Measurements from ENCODE around the gene HIBCH. TPM values are rescaled to one million over a fixed set of nuclear protein-coding genes. Genes with fewer than 3 reads are reported as not detected.
"Not testable (repeated sequence)": the region's sequence is repeated elsewhere in the genome, so short reads cannot be mapped to it uniquely, and the experiment has no call there.

The HIBCH gene
- total RNA-seq, 3 donors from 2014 or later (not counting 1 experiment from before 2014, with no cell fraction given), result 19.3 to 31.4 (median 21.6) TPM

- ATAC-seq (no peak), DNase-seq (no peak)
- H3K4me1 ChIP-seq (ENCODE audit: control insufficient read depth, insufficient read depth, low read length), result no peaks in the 10 kb centered on the region
- Mint-ChIP-seq H3K27me3 (ENCODE audit: low read depth in 2 of 2) (peaks cover 12 to 13% of the 10 kb centered on the region in 2 donors), H3K27ac (no peak overlapping the region), H3K4me1 (no peaks in the 10 kb centered on the region), H3K9me3 (no peaks in the 10 kb centered on the region), H3K4me3 (no peak overlapping the region), H3K36me3 (no peaks in the 10 kb centered on the region)
- 100% methylated on average over 1 of the region's 2 CpGs for WGBS (ENCODE audit: insufficient coverage)
- H3K27me3 ChIP-seq (ENCODE audit: control insufficient read depth, insufficient read depth, low read length), result no peaks in the 10 kb centered on the region
- intact Hi-C loops (cut with micrococcal nuclease), result no loop called here
- no peak overlapping the region for H3K27ac ChIP-seq (ENCODE audit: low read length)
- no peak for TF ChIP-seq CTCF (IDR thresholded peaks at IDR 0.05)
- H3K36me3 ChIP-seq (ENCODE audit: control insufficient read depth, insufficient read depth, low read length), result no peaks in the 10 kb centered on the region
- no peaks in the 10 kb centered on the region for H3K9me3 ChIP-seq (ENCODE audit: control insufficient read depth, insufficient read depth, low read length)
- no peak overlapping the region for H3K4me3 ChIP-seq (ENCODE audit: low read length)
Observed at GRCh38 chr2:190336420-190336819, 16.8 kb upstream of the HIBCH start.

- H3K4me1 ChIP-seq (ENCODE audit: control insufficient read depth, insufficient read depth, low read length); ATAC-seq; DNase-seq; H3K27ac ChIP-seq (ENCODE audit: low read length); H3K27me3 ChIP-seq (ENCODE audit: control insufficient read depth, insufficient read depth, low read length); H3K4me3 Mint-ChIP-seq; H3K4me1 Mint-ChIP-seq; H3K9me3 Mint-ChIP-seq; H3K9me3 ChIP-seq (ENCODE audit: control insufficient read depth, insufficient read depth, low read length); H3K4me3 ChIP-seq (ENCODE audit: low read length); H3K36me3 Mint-ChIP-seq; H3K36me3 ChIP-seq (ENCODE audit: control insufficient read depth, insufficient read depth, low read length); intact Hi-C loops (cut with micrococcal nuclease); H3K27ac Mint-ChIP-seq: not testable (repeated sequence)
- H3K27me3 Mint-ChIP-seq (ENCODE audit: low read depth in 2 of 2), result peaks cover 14 to 20% of the 10 kb centered on the region in 2 donors
- 98% methylated on average over 4 of the region's 4 CpGs for WGBS (ENCODE audit: insufficient coverage)
Observed at GRCh38 chr2:190335584-190335983, 16.0 kb upstream of the HIBCH start.

- Histone ChIP-seq H3K27ac (ENCODE audit: low read length) (no peak overlapping the region), H3K4me1 (ENCODE audit: control insufficient read depth, insufficient read depth, low read length) (no peaks in the 10 kb centered on the region), H3K27me3 (ENCODE audit: control insufficient read depth, insufficient read depth, low read length) (no peaks in the 10 kb centered on the region), H3K9me3 (ENCODE audit: control insufficient read depth, insufficient read depth, low read length) (no peaks in the 10 kb centered on the region), H3K4me3 (ENCODE audit: low read length) (no peak overlapping the region), H3K36me3 (ENCODE audit: control insufficient read depth, insufficient read depth, low read length) (no peaks in the 10 kb centered on the region)
- Mint-ChIP-seq H3K27ac (no peak overlapping the region), H3K36me3 (no peaks in the 10 kb centered on the region), H3K9me3 (no peaks in the 10 kb centered on the region), H3K4me1 (no peaks in the 10 kb centered on the region), H3K27me3 (ENCODE audit: low read depth in 2 of 2) (peaks cover 18 to 24% of the 10 kb centered on the region in 2 donors), H3K4me3 (no peak overlapping the region)
- TF ChIP-seq CTCF (IDR thresholded peaks at IDR 0.05), result no peak
- intact Hi-C loops (cut with micrococcal nuclease), result no loop called here
- ATAC-seq (no peak), DNase-seq (no peak)
Observed at GRCh38 chr2:190335225-190335559, 15.6 kb upstream of the HIBCH start.

- Mint-ChIP-seq H3K4me3 (no peak overlapping the region), H3K4me1 (no peaks in the 10 kb centered on the region), H3K36me3 (no peaks in the 10 kb centered on the region), H3K27me3 (ENCODE audit: low read depth in 2 of 2) (peaks cover 23 to 29% of the 10 kb centered on the region in 2 donors), H3K27ac (no peak overlapping the region), H3K9me3 (no peaks in the 10 kb centered on the region)
- H3K9me3 ChIP-seq (ENCODE audit: control insufficient read depth, insufficient read depth, low read length), result no peaks in the 10 kb centered on the region
- TF ChIP-seq CTCF (IDR thresholded peaks at IDR 0.05), result no peak
- ATAC-seq (no peak), DNase-seq (no peak)
- intact Hi-C loops (cut with micrococcal nuclease), result no loop called here
- H3K36me3 ChIP-seq (ENCODE audit: control insufficient read depth, insufficient read depth, low read length), result no peaks in the 10 kb centered on the region
- H3K4me1 ChIP-seq (ENCODE audit: control insufficient read depth, insufficient read depth, low read length), result no peaks in the 10 kb centered on the region
- no peak overlapping the region for H3K27ac ChIP-seq (ENCODE audit: low read length)
- no peak overlapping the region for H3K4me3 ChIP-seq (ENCODE audit: low read length)
- no peaks in the 10 kb centered on the region for H3K27me3 ChIP-seq (ENCODE audit: control insufficient read depth, insufficient read depth, low read length)
- 78% methylated on average over 6 of the region's 8 CpGs for WGBS (ENCODE audit: insufficient coverage)
Observed at GRCh38 chr2:190334479-190335224, 15.0 kb upstream of the HIBCH start.
